Measurements from ENCODE around the gene TENT4B. TPM values are rescaled to one million over a fixed set of nuclear protein-coding genes. Genes with fewer than 3 reads are reported as not detected.

Gene TENT4B
- polyA plus RNA-seq, 1 of the 3 experiments (the other 2 are of a cell fraction), result 5.6 TPM

GRCh38 chr16:50114357-50115129 is 38.6 kb upstream of the TENT4B start:
- H3K9me3 ChIP-seq, result no peaks in the 10 kb centered on the region
- no peaks in the 10 kb centered on the region for H3K9me2 ChIP-seq
- no peaks in the 10 kb centered on the region for H3K36me3 ChIP-seq (replicated peaks in 1 of 2; ENCODE audit: control insufficient read depth in 1 of 2, insufficient read depth in 2 of 2, low read length in 1 of 2)
- WGBS (ENCODE audit: low lambda C conversion rate), result 87% methylated on average over 8 of the region's 8 CpGs
- no peak overlapping the region for H2AFZ ChIP-seq (ENCODE audit: low read depth)
- ChIA-PET POLR2A (no interaction called here), CTCF (no interaction called here)
- no peaks in the 10 kb centered on the region for H3K27me3 ChIP-seq (ENCODE audit: insufficient read depth)
- no peak overlapping the region for H3K27ac ChIP-seq (ENCODE audit: low read depth in 2 of 2, low read length in 1 of 2)
- H3K9ac ChIP-seq, result no peak overlapping the region
- no peak for DNase-seq
- H3K4me2 ChIP-seq, result no peak overlapping the region
- no peak for TF ChIP-seq TEAD4 (IDR thresholded peaks at IDR 0.05; ENCODE audit: borderline replicate concordance, insufficient read depth)
- no peak for TF ChIP-seq REST (IDR thresholded peaks at IDR 0.05; ENCODE audit: low read depth, low read length)
- TF ChIP-seq EZH2phosphoT487 (IDR thresholded peaks at IDR 0.05; ENCODE audit: borderline replicate concordance, low read depth), result no peak
- no peaks in the 10 kb centered on the region for H3K4me1 ChIP-seq (ENCODE audit: control insufficient read depth in 1 of 2, insufficient read depth in 2 of 2, low read depth in 1 of 2, low read length in 1 of 2)
- H3K79me2 ChIP-seq (ENCODE audit: insufficient read depth), result no peaks in the 10 kb centered on the region
- no peak overlapping the region for H3K4me3 ChIP-seq (ENCODE audit: low read depth in 2 of 2, low read length in 1 of 2)
- no peaks in the 10 kb centered on the region for H4K20me1 ChIP-seq (ENCODE audit: insufficient read depth)
- H3F3A ChIP-seq (replicated peaks; ENCODE audit: insufficient read depth), result no peaks in the 10 kb centered on the region

GRCh38 chr16:50120711-50121110 is 32.4 kb upstream of the TENT4B start:
- H2AFZ ChIP-seq (ENCODE audit: low read depth), result no peak overlapping the region
- no peaks in the 10 kb centered on the region for H3K4me1 ChIP-seq (ENCODE audit: control insufficient read depth in 1 of 2, insufficient read depth in 2 of 2, low read depth in 1 of 2, low read length in 1 of 2)
- no peaks in the 10 kb centered on the region for H3K9me2 ChIP-seq
- H3K9ac ChIP-seq, result no peak overlapping the region
- H3K79me2 ChIP-seq (ENCODE audit: insufficient read depth), result no peaks in the 10 kb centered on the region
- ChIA-PET POLR2A (no interaction called here), CTCF (interaction anchor here (1.8 kb wide), 1 partner anchor 53 kb away, joined by 5 read pairs; no protein-coding TSS in a partner anchor)
- TF ChIP-seq RXRA (IDR thresholded peaks at IDR 0.05; ENCODE audit: borderline replicate concordance, low read depth) (no peak), EP300 (IDR thresholded peaks at IDR 0.05; ENCODE audit: borderline replicate concordance in 1 of 2, low read depth in 1 of 2, low read length in 1 of 2) (no peak), TEAD4 (IDR thresholded peaks at IDR 0.05; ENCODE audit: borderline replicate concordance, insufficient read depth) (no peak)
- H3K27ac ChIP-seq (ENCODE audit: low read depth in 2 of 2, low read length in 1 of 2), result no peak overlapping the region
- no peak overlapping the region for H3K4me3 ChIP-seq (ENCODE audit: low read depth in 2 of 2, low read length in 1 of 2)
- H3K27me3 ChIP-seq (ENCODE audit: insufficient read depth), result no peaks in the 10 kb centered on the region
- no peaks in the 10 kb centered on the region for H3K36me3 ChIP-seq (replicated peaks in 1 of 2; ENCODE audit: control insufficient read depth in 1 of 2, insufficient read depth in 2 of 2, low read length in 1 of 2)
- H4K20me1 ChIP-seq (ENCODE audit: insufficient read depth), result no peaks in the 10 kb centered on the region
- H3K4me2 ChIP-seq, result no peak overlapping the region
- no peak for DNase-seq
- H3K9me3 ChIP-seq, result no peaks in the 10 kb centered on the region
- H3F3A ChIP-seq (replicated peaks; ENCODE audit: insufficient read depth), result no peaks in the 10 kb centered on the region

- WGBS (ENCODE audit: low lambda C conversion rate), result 32% methylated on average over 3 of the region's 4 CpGs
- H3K4me2 ChIP-seq, result no peak overlapping the region
- POLR2A ChIA-PET, result no interaction called here
- no peaks in the 10 kb centered on the region for H3K36me3 ChIP-seq (replicated peaks in 1 of 2; ENCODE audit: control insufficient read depth in 1 of 2, insufficient read depth in 2 of 2, low read length in 1 of 2)
- no peaks in the 10 kb centered on the region for H3K79me2 ChIP-seq (ENCODE audit: insufficient read depth)
- H3K9ac ChIP-seq, result no peak overlapping the region
- no peak overlapping the region for H3K4me3 ChIP-seq (ENCODE audit: low read depth in 2 of 2, low read length in 1 of 2)
- no peaks in the 10 kb centered on the region for H4K20me1 ChIP-seq (ENCODE audit: insufficient read depth)
- H3K9me2 ChIP-seq, result no peaks in the 10 kb centered on the region
- H3K27me3 ChIP-seq (ENCODE audit: insufficient read depth), result no peaks in the 10 kb centered on the region
- DNase-seq, result no peak
- CTCF ChIA-PET, result interaction anchor here (1.8 kb wide), 1 partner anchor 54 kb away, joined by 5 read pairs; no protein-coding TSS in a partner anchor
- no peaks in the 10 kb centered on the region for H3K4me1 ChIP-seq (ENCODE audit: control insufficient read depth in 1 of 2, insufficient read depth in 2 of 2, low read depth in 1 of 2, low read length in 1 of 2)
- H3K27ac ChIP-seq (ENCODE audit: low read depth in 2 of 2, low read length in 1 of 2), result no peak overlapping the region
- H3F3A ChIP-seq (replicated peaks; ENCODE audit: insufficient read depth), result no peaks in the 10 kb centered on the region
- no peaks in the 10 kb centered on the region for H3K9me3 ChIP-seq
- TF ChIP-seq GABPA (IDR thresholded peaks at IDR 0.05; ENCODE audit: low read depth), result no peak
- no peak for TF ChIP-seq EP300 (IDR thresholded peaks at IDR 0.05; ENCODE audit: borderline replicate concordance in 1 of 2, low read depth in 1 of 2, low read length in 1 of 2)
- no peak for TF ChIP-seq EZH2phosphoT487 (IDR thresholded peaks at IDR 0.05; ENCODE audit: borderline replicate concordance, low read depth)
- no peak for TF ChIP-seq MEF2A (IDR thresholded peaks at IDR 0.05; ENCODE audit: borderline replicate concordance, low read depth)
- no peak for TF ChIP-seq JUND (IDR thresholded peaks at IDR 0.05)
- no peak for TF ChIP-seq CTCF (IDR thresholded peaks at IDR 0.05)
- TF ChIP-seq MXI1 (IDR thresholded peaks at IDR 0.05; ENCODE audit: low read depth, low read length), result no peak
- TF ChIP-seq CHD2 (IDR thresholded peaks at IDR 0.05; ENCODE audit: low read length, partially characterized antibody), result no peak
- TF ChIP-seq FOSL2 (IDR thresholded peaks at IDR 0.05; ENCODE audit: borderline replicate concordance, low read depth), result no peak
- no peak overlapping the region for H2AFZ ChIP-seq (ENCODE audit: low read depth)
Observed at GRCh38 chr16:50121278-50121677, 31.8 kb upstream of the TENT4B start.

All from SK-N-SH (cell line).